ENCODE data around the gene CLHC1. TPM values are rescaled to one million over a fixed set of nuclear protein-coding genes. Genes with fewer than 3 reads are reported as not detected.
"Not testable (repeated sequence)": the region's sequence is repeated elsewhere in the genome, so short reads cannot be mapped to it uniquely, and the experiment has no call there.

The CLHC1 gene
- polyA plus RNA-seq (ENCODE audit: insufficient read length in 3 of 3): 10 to 100 TPM; 18.4 to 40.3 (median 22.0) TPM
- long read RNA-seq, donor 1, partial matches to known transcripts: 0 of 1 reads
- long read RNA-seq, donor 1, other reads (novel, unspliced or antisense): 0 of 1 reads
- long read RNA-seq, donor 2, partial matches to known transcripts: 1,943 of 4,152 reads
- long read RNA-seq, donor 2, other reads (novel, unspliced or antisense): 2,209 of 4,152 reads
- long read RNA-seq, donor 3, partial matches to known transcripts: 2,417 of 6,223 reads
- long read RNA-seq, donor 3, other reads (novel, unspliced or antisense): 3,806 of 6,223 reads
- long read RNA-seq, donor 4, partial matches to known transcripts: 1,844 of 4,521 reads
- long read RNA-seq, donor 4, other reads (novel, unspliced or antisense): 2,677 of 4,521 reads
- long read RNA-seq, donor 5: 0 reads
- long read RNA-seq, donor 6, partial matches to known transcripts: 1,971 of 4,371 reads
- long read RNA-seq, donor 6, other reads (novel, unspliced or antisense): 2,400 of 4,371 reads
- long read RNA-seq, donor 7, partial matches to known transcripts: 5,596 of 6,835 reads
- long read RNA-seq, donor 7, other reads (novel, unspliced or antisense): 1,239 of 6,835 reads
- long read RNA-seq, donor 8, partial matches to known transcripts: 4,066 of 9,169 reads
- long read RNA-seq, donor 8, other reads (novel, unspliced or antisense): 5,103 of 9,169 reads
- long read RNA-seq, donor 9, partial matches to known transcripts: 1,242 of 3,125 reads
- long read RNA-seq, donor 9, other reads (novel, unspliced or antisense): 1,883 of 3,125 reads
- long read RNA-seq, donor 10, partial matches to known transcripts: 2,106 of 5,136 reads
- long read RNA-seq, donor 10, other reads (novel, unspliced or antisense): 3,029 of 5,136 reads
- long read RNA-seq, donor 11, partial matches to known transcripts: 1,333 of 3,197 reads
- long read RNA-seq, donor 11, other reads (novel, unspliced or antisense): 1,864 of 3,197 reads
- long read RNA-seq, donor 12: 0 reads
- long read RNA-seq, donor 13, partial matches to known transcripts: 8,822 of 10,604 reads
- long read RNA-seq, donor 13, other reads (novel, unspliced or antisense): 1,781 of 10,604 reads
- long read RNA-seq, donor 14, partial matches to known transcripts: 2,484 of 6,155 reads
- long read RNA-seq, donor 14, other reads (novel, unspliced or antisense): 3,671 of 6,155 reads
- long read RNA-seq, donor 15, partial matches to known transcripts: 615 of 1,485 reads
- long read RNA-seq, donor 15, other reads (novel, unspliced or antisense): 870 of 1,485 reads
- long read RNA-seq, donor 16, partial matches to known transcripts: 4,266 of 10,583 reads
- long read RNA-seq, donor 16, other reads (novel, unspliced or antisense): 6,317 of 10,583 reads

DNA sequence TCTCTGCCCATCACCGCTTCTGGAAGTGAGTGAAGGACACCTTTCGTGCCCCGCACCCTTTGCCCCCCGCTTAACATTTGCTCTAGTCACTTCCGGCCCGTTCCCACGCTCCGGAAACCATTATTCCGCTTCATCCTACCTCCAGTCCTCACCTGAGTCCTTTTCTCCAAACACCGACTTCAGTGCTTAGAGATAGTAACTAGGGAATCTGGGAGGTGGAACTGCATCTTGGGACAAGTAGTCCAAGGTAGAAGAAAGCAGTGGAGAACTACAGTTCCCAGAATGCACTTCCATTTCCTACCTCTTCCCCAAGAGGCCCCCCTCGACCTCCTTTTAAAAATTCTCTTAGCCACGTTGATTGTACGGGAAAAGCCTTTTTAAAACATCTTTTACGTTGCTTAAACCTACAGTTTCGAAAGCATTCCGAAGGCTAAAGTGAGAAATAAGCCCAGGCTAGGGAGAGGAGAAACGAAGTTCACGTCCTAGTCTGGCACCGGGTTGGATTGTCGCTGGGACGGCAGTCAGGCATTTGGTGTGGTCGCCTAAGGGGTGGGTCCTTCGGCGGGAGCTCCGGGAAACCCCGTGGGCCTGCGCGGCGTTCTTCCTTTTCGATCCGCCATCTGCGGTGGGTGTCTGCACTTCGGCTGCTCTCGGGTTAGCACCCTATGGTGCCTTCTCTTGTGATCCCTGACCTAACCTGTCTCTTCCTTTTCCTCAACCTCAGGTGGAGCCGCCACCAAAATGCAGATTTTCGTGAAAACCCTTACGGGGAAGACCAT, at the start of gene CLHC1, which contains the start of gene RPS27A:
TSS of gene CLHC1 (minus strand) at position 210 of the 779 bp plus-strand sequence. CDS start 9,882 bp downstream, outside the sequence.
TSS of gene RPS27A (plus strand) at position 605 of the 779 bp plus-strand sequence. CDS start at position 742, 137 bp downstream.
- DNase-seq (ENCODE audit: extremely low read depth in 1 of 11, low read depth in 9 of 11, low spot score in 4 of 11): peak; percentile 86 to 98 (median 95)

- not testable (repeated sequence) for DNase-seq (ENCODE audit: extremely low read depth in 1 of 11, low read depth in 9 of 11, low spot score in 4 of 11)
Observed at GRCh38 chr2:55280851-55281546, 48.9 kb upstream of the CLHC1 start.

DNA sequence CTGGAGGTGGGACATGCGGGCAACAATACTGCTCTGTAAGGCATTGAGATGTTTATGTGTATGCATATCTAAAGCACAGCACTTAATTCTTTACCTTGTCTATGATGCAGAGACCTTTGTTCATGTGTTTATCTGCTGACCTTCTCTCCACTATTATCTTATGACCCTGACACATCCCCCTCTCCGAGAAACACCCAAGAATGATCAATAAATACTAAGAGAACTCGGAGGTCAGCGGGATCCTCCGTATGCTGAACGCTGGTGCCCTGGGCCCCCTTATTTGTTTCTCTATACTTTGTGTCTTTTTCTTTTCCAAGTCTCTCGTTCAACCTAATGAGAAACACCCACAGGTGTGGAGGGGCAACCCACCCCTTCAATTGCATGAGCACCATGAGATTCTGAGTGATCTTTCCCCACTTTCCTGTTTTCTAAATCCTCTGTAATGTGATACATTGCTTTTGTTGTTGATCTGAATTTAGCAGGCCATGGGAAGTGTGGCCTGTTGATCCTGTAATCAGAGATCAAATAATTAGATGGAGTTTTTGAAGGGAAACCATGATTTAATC, 47.8 kb upstream of the CLHC1 start:
- DNase-seq (ENCODE audit: extremely low read depth in 1 of 11, low read depth in 9 of 11, low spot score in 4 of 11): not testable (repeated sequence)

- not testable (repeated sequence) for DNase-seq (ENCODE audit: extremely low read depth in 1 of 11, low read depth in 9 of 11, low spot score in 4 of 11)
Observed at GRCh38 chr2:55279214-55279835, 47.2 kb upstream of the CLHC1 start.

GRCh38 chr2:55277310-55277709, 45.2 kb upstream of the CLHC1 start:
- no peak for DNase-seq (ENCODE audit: extremely low read depth in 1 of 11, low read depth in 9 of 11, low spot score in 4 of 11)

GRCh38 chr2:55274346-55274745, 42.3 kb upstream of the CLHC1 start:
- DNase-seq (ENCODE audit: extremely low read depth in 1 of 11, low read depth in 9 of 11, low spot score in 4 of 11): not testable (repeated sequence)

DNA sequence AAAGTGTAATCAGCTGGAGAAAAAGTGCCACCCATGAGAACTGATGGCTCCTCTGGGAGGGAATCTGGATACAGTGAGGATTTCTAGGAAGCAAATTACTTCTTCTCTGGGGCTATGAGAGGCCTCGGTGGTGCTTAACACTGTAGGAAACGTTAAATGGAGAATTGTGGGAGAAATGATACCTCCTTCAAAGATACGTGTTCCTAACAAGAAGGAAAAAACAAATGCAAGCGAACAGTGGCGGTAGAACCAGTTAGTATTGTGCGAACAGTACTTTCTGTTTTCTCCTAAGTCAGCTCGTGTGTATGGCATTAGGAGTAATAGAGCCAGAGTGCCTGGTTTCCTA, 37.5 kb upstream of the CLHC1 start:
- DNase-seq (ENCODE audit: extremely low read depth in 1 of 11, low read depth in 9 of 11, low spot score in 4 of 11): no peak

DNA sequence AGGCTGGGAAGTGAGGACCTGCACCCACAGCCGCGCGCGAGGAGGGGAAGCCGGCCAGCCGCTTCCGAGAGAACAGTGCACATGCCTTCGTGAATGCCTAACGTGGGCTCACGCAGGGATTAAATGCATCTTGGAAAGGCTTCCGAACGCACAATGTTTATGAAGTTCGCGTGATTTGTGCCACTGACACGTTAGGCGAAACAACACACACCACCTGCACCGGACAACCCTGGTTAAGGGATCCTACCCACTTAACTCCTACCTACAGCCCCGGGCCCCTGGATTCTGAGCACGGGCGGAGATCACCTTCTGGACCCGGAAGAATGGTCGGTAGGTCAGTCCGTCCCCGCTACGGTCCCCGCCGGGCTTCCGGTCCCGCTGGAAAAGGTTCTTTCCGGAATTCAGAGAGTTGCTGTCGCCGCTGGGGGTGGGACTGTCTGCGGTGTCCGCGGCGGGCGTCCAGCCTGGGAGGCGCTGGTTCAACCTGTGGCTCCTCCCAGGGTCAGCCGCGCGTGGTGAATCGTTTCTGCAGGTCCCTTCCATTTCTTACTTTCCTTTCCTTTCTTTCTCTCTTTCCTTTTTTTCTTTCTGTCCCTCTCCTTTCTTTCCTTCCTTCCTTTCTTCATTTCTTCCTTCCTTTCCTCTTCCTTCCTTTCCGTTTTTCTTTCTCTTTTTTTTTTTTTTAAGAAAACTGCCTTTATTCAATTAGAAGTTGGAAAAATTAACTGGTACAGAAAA, 37.0 kb upstream of the CLHC1 start, which contains the start of gene MTIF2:
TSS of gene MTIF2 (minus strand) at position 325 of the 738 bp plus-strand sequence. CDS start 5,373 bp downstream, outside the sequence.
- DNase-seq (ENCODE audit: extremely low read depth in 1 of 11, low read depth in 9 of 11, low spot score in 4 of 11): peak; percentile 87 to 94 (median 91)

GRCh38 chr2:55268288-55268906, 36.3 kb upstream of the CLHC1 start:
- no peak for DNase-seq (ENCODE audit: extremely low read depth in 1 of 11, low read depth in 9 of 11, low spot score in 4 of 11)

- DNase-seq (ENCODE audit: extremely low read depth in 1 of 11, low read depth in 9 of 11, low spot score in 4 of 11): not testable (repeated sequence)
Observed at GRCh38 chr2:55259586-55259985, 27.5 kb upstream of the CLHC1 start.

DNA sequence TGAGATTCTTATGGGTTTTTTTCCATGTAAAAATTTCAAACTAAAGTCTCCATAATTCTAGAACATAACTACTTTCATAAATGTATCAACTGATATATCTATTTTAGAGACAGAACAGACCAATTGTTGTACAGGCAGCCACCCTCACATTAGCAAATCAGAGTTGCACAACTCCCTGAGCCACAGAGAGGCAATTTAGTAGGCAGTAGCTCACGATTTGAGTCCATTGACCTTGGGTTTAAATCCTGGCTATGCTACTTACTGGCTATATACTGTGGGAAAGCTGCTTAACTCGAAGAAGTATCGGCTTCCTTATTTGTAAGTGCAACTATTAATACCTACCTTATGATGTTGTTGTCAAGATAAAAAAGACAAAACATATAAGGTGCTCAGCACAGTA, 20.7 kb upstream of the CLHC1 start:
- DNase-seq (ENCODE audit: extremely low read depth in 1 of 11, low read depth in 9 of 11, low spot score in 4 of 11): no peak

DNA sequence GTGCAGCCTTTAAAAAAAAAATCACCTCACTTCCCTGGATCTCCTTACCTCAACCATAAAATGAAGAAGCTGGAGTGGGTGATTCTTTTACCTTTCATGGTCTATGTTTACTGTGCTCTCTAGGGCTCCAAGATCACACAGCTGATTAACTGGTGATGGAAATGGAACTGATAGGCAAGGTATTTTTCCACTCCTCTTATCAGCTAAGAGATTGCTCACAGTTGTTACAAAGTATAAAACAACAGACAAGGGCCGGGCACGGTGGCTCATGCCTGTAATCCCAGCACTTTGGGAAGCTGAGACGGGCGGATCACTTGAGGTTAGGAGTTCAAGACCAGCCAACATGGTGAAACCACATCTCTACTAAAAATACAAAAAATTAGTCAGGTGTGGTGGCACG, 14.9 kb upstream of the CLHC1 start:
- DNase-seq (ENCODE audit: extremely low read depth in 1 of 11, low read depth in 9 of 11, low spot score in 4 of 11): no peak

GRCh38 chr2:55245411-55245810, 13.3 kb upstream of the CLHC1 start:
- DNase-seq (ENCODE audit: extremely low read depth in 1 of 11, low read depth in 9 of 11, low spot score in 4 of 11): no peak

- DNase-seq (ENCODE audit: extremely low read depth in 1 of 11, low read depth in 9 of 11, low spot score in 4 of 11): no peak
Observed at GRCh38 chr2:55242617-55243016, 10.5 kb upstream of the CLHC1 start.

DNA sequence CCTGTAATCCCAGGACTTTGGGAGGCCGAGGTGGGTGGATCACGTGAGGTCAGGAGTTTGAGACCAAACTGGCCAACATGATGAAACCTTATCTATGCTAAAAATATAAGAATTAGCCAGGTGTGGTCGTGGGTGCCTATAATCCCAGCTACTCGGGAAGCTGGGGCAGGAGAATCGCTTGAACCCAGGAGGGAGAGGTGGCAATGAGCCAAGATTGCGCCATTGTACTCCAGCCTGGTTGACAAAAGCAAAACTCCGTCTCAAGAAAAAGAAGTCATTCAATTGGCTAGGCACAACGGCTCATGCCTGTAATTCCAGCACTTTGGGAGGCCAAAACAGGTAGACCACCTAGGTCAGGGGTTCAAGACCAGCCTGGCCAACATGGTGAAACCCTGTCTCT, 9.5 kb upstream of the CLHC1 start:
- DNase-seq (ENCODE audit: extremely low read depth in 1 of 11, low read depth in 9 of 11, low spot score in 4 of 11): not testable (repeated sequence)
